ENCODE measurements around the gene CAB39. TPM values are rescaled to one million over a fixed set of nuclear protein-coding genes. Genes with fewer than 3 reads are reported as not detected.

Gene CAB39
- total and polyA plus RNA-seq, 2 donors (not counting 1 experiment from before 2014, with no cell fraction given), result 21.7 to 75.7 TPM

GRCh38 chr2:230668184-230668938 lies 44.3 kb upstream of the CAB39 start:
- TF ChIP-seq, protein P1, sequence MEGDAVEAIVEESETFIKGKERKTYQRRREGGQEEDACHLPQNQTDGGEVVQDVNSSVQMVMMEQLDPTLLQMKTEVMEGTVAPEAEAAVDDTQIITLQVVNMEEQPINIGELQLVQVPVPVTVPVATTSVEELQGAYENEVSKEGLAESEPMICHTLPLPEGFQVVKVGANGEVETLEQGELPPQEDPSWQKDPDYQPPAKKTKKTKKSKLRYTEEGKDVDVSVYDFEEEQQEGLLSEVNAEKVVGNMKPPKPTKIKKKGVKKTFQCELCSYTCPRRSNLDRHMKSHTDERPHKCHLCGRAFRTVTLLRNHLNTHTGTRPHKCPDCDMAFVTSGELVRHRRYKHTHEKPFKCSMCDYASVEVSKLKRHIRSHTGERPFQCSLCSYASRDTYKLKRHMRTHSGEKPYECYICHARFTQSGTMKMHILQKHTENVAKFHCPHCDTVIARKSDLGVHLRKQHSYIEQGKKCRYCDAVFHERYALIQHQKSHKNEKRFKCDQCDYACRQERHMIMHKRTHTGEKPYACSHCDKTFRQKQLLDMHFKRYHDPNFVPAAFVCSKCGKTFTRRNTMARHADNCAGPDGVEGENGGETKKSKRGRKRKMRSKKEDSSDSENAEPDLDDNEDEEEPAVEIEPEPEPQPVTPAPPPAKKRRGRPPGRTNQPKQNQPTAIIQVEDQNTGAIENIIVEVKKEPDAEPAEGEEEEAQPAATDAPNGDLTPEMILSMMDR (IDR thresholded peaks at IDR 0.05), result no peak
- TF ChIP-seq EZH2 (IDR thresholded peaks at IDR 0.05; ENCODE audit: borderline replicate concordance, insufficient read depth, low read depth, low read length, poor library complexity, severe bottlenecking), result no peak
- H3K4me1 ChIP-seq (ENCODE audit: control insufficient read depth in 2 of 2, insufficient read depth in 2 of 2, low read length in 2 of 2), result peaks cover 31 to 55% of the 10 kb centered on the region in 2 donors
- Mint-ChIP-seq H3K27ac (peak overlapping the region; percentile 73), H3K4me1 (peaks cover 51% of the 10 kb centered on the region), H3K9me3 (ENCODE audit: insufficient read depth) (no peaks in the 10 kb centered on the region), H3K27me3 (no peaks in the 10 kb centered on the region), H3K4me3 (peak overlapping the region; percentile 49)
- no peak overlapping the region for H3K27ac ChIP-seq (ENCODE audit: low read length in 2 of 2)
- H2AFZ ChIP-seq (ENCODE audit: insufficient read depth, low read depth, low read length, poor library complexity, severe bottlenecking), result peak overlapping the region; percentile 36
- no peaks in the 10 kb centered on the region for H3K27me3 ChIP-seq (replicated peaks in 1 of 4; ENCODE audit: control extremely low read depth in 1 of 4, control insufficient read depth in 3 of 4, insufficient read depth in 4 of 4, low read length in 3 of 4)
- peak overlapping the region; percentile 1 for H3K9ac ChIP-seq (ENCODE audit: low read length)
- H3K36me3 ChIP-seq (replicated peaks in 1 of 2; ENCODE audit: control extremely low read depth in 1 of 2, control insufficient read depth in 1 of 2, extremely low read depth in 1 of 2, insufficient read depth in 2 of 2, low read length in 1 of 2), result no peaks in the 10 kb centered on the region
- intact Hi-C loops (cut with micrococcal nuclease), result no loop called here
- ChIA-PET CTCF (interaction anchor here (0.6 to 1.0 kb wide), 2 partner anchors 27 to 130 kb away, joined by 3 read pairs; no protein-coding TSS in a partner anchor), POLR2A (no interaction called here)
- H3K79me2 ChIP-seq (ENCODE audit: control insufficient read depth, insufficient read depth, low read length), result no peaks in the 10 kb centered on the region
- ATAC-seq (ENCODE audit: low read depth), result peak; percentile 36
- H3K4me2 ChIP-seq (replicated peaks; ENCODE audit: low read depth, low read length, poor library complexity, severe bottlenecking), result peak overlapping the region; percentile 56
- no peaks in the 10 kb centered on the region for H3K9me3 ChIP-seq (ENCODE audit: control extremely low read depth in 1 of 3, control insufficient read depth in 2 of 3, insufficient read depth in 1 of 3, low read length in 2 of 3)
- DNase-seq, result peak; percentile 38
- no peak overlapping the region for H3K4me3 ChIP-seq (ENCODE audit: control extremely low read depth in 1 of 5, extremely low read depth in 1 of 5, insufficient read depth in 1 of 5, low read depth in 2 of 5, low read length in 4 of 5)
- WGBS (ENCODE audit: insufficient coverage), result 17% methylated on average over 6 of the region's 12 CpGs
- H4K20me1 ChIP-seq (ENCODE audit: control insufficient read depth, insufficient read depth, low read length, poor library complexity, severe bottlenecking), result no peaks in the 10 kb centered on the region

DNA sequence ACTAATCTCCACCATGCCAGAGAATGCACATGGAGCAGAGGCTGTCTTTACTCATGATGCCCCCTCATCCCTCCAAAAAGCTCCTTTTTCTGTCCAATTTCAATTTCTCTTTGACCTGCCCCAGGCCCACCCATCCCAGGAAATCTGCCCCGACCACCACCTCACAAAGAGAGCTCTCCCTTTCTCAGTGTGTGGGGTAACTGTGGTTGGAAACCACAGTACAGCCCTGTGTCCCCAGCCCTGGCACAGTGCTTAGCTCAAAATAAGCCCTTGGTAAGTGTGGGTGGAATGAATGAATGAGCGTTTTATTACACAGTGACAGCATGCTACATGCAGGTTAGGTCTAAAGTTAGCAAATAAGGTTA lies 43.7 kb upstream of the CAB39 start:
- no peak overlapping the region for H3K4me3 ChIP-seq (ENCODE audit: control extremely low read depth in 1 of 5, extremely low read depth in 1 of 5, insufficient read depth in 1 of 5, low read depth in 2 of 5, low read length in 4 of 5)

More for the DNA sequence above, 43.7 kb upstream of the CAB39 start:
- H3K9me3 Mint-ChIP-seq (ENCODE audit: insufficient read depth), result no peaks in the 10 kb centered on the region
- no peak overlapping the region for H3K4me3 Mint-ChIP-seq
- H3K4me1 Mint-ChIP-seq, result peaks cover 47% of the 10 kb centered on the region
- ATAC-seq (ENCODE audit: low read depth) (no peak), DNase-seq (no peak)
- Histone ChIP-seq H4K20me1 (ENCODE audit: control insufficient read depth, insufficient read depth, low read length, poor library complexity, severe bottlenecking) (no peaks in the 10 kb centered on the region), H3K79me2 (ENCODE audit: control insufficient read depth, insufficient read depth, low read length) (no peaks in the 10 kb centered on the region), H3K9me3 (ENCODE audit: control extremely low read depth in 1 of 3, control insufficient read depth in 2 of 3, insufficient read depth in 1 of 3, low read length in 2 of 3) (no peaks in the 10 kb centered on the region), H2AFZ (ENCODE audit: insufficient read depth, low read depth, low read length, poor library complexity, severe bottlenecking) (peak overlapping the region; percentile 36), H3K4me2 (replicated peaks; ENCODE audit: low read depth, low read length, poor library complexity, severe bottlenecking) (peak overlapping the region; percentile 56), H3K9ac (ENCODE audit: low read length) (peak overlapping the region; percentile 1), H3K4me1 (ENCODE audit: control insufficient read depth in 2 of 2, insufficient read depth in 2 of 2, low read length in 2 of 2) (peaks cover 26 to 50% of the 10 kb centered on the region in 2 donors), H3K27me3 (replicated peaks in 1 of 4; ENCODE audit: control extremely low read depth in 1 of 4, control insufficient read depth in 3 of 4, insufficient read depth in 4 of 4, low read length in 3 of 4) (no peaks in the 10 kb centered on the region), H3K27ac (ENCODE audit: low read length in 2 of 2) (no peak overlapping the region), H3K36me3 (replicated peaks in 1 of 2; ENCODE audit: control extremely low read depth in 1 of 2, control insufficient read depth in 1 of 2, extremely low read depth in 1 of 2, insufficient read depth in 2 of 2, low read length in 1 of 2) (no peaks in the 10 kb centered on the region)
- POLR2A ChIA-PET, result interaction anchor here (0.6 kb wide), 2 partner anchors 35 to 41 kb away, joined by 3 to 4 read pairs; no protein-coding TSS in a partner anchor
- no peak for TF ChIP-seq EZH2 (IDR thresholded peaks at IDR 0.05; ENCODE audit: borderline replicate concordance, insufficient read depth, low read depth, low read length, poor library complexity, severe bottlenecking)
- TF ChIP-seq, protein P1 (IDR thresholded peaks at IDR 0.05), result no peak
- WGBS (ENCODE audit: insufficient coverage), result no CpG with 5 or more reads among the region's 2 CpGs
- intact Hi-C loops (cut with micrococcal nuclease), result no loop called here
- H3K27ac Mint-ChIP-seq, result peak overlapping the region; percentile 5
- H3K27me3 Mint-ChIP-seq, result no peaks in the 10 kb centered on the region
- CTCF ChIA-PET, result interaction anchor here (0.6 to 1.0 kb wide), 2 partner anchors 28 to 129 kb away, joined by 3 read pairs; no protein-coding TSS in a partner anchor

All from B cell (primary cell).